Karpas-422 (cell line): Measurements from ENCODE around the gene PREPL. TPM values are rescaled to one million over a fixed set of nuclear protein-coding genes. Genes with fewer than 3 reads are reported as not detected.

Source experiments
- DNase-seq: peaks from one replicate; pipeline ENCODE4 v3.0.0-alpha.2; 2015
- H2AFZ ChIP-seq: fragments of 200-600 bp; sonication (generic); 2 replicates; pipeline ENCODE4 v1.6.1; 2014; ENCODE audit warnings: antibody characterized with exemption, low read length, mixed read lengths
- H3K27ac ChIP-seq: fragments of 200-600 bp; sonication (generic); 2 replicates; pipeline ENCODE4 v1.5.1; 2014; ENCODE audit warnings: mild to moderate bottlenecking, low read length, moderate library complexity
- H3K27me3 ChIP-seq: fragments of 200-600 bp; sonication (generic); 2 replicates; pipeline ENCODE4 v1.6.1; 2014; ENCODE audit warnings: low read length, mixed read lengths
- H3K36me3 ChIP-seq: fragments of 200-600 bp; sonication (generic); 2 replicates; pipeline ENCODE4 v1.6.1; 2014; ENCODE audit warnings: low read length, mixed read lengths; ENCODE audit not compliant: insufficient read depth
- H3K4me1 ChIP-seq: fragments of 200-600 bp; sonication (generic); 2 replicates; pipeline ENCODE4 v1.6.1; 2014; ENCODE audit warnings: mild to moderate bottlenecking, low read length, mixed read lengths
- H3K4me2 ChIP-seq: fragments of 200-600 bp; sonication (generic); 2 replicates; pipeline ENCODE4 v1.6.1; 2014; ENCODE audit warnings: low read length, low read depth, mild to moderate bottlenecking; ENCODE audit not compliant: poor library complexity, severe bottlenecking
- H3K4me3 ChIP-seq: fragments of 200-600 bp; sonication (generic); 2 replicates; pipeline ENCODE4 v1.5.1; 2014; ENCODE audit warnings: mild to moderate bottlenecking, antibody characterized with exemption, low read length, mixed read lengths
- H3K79me2 ChIP-seq: fragments of 200-600 bp; sonication (generic); 2 replicates; pipeline ENCODE4 v1.6.1; 2014; ENCODE audit warnings: mild to moderate bottlenecking, low read length, mixed read lengths
- H3K9ac ChIP-seq: fragments of 200-600 bp; sonication (generic); 2 replicates; pipeline ENCODE4 v1.6.0; 2014; ENCODE audit warnings: low read length
- H3K9me2 ChIP-seq: fragments of 200-600 bp; sonication (generic), shearing (Covaris generic); replicated peaks from 2 replicates; pipeline ENCODE4 v1.6.0; 2014; ENCODE audit warnings: mild to moderate bottlenecking, low read length, moderate library complexity; ENCODE audit not compliant: insufficient read depth
- H3K9me3 ChIP-seq: fragments of 300-700, 200-600 bp; sonication (generic); 2 replicates; pipeline ENCODE4 v1.6.1; 2014; ENCODE audit warnings: low read length, mixed read lengths
- H4K20me1 ChIP-seq: fragments of 200-600 bp; sonication (generic); 2 replicates; pipeline ENCODE4 v1.6.1; 2014; ENCODE audit warnings: mild to moderate bottlenecking, antibody characterized with exemption, low read length, low read depth; ENCODE audit not compliant: insufficient read depth
- total RNA-seq: library from RNA; depleted of rRNA; stranded (reverse); fragments of >200 nt; shearing (Covaris generic); gene quantifications from 2 replicates; pipeline ENCODE4 v1.2.3, GENCODE V29; 2014; ENCODE audit warnings: low replicate concordance; rRNA removed

PREPL gene
- total RNA-seq, 1 experiment from 2014 or later: 80.8 TPM

DNA sequence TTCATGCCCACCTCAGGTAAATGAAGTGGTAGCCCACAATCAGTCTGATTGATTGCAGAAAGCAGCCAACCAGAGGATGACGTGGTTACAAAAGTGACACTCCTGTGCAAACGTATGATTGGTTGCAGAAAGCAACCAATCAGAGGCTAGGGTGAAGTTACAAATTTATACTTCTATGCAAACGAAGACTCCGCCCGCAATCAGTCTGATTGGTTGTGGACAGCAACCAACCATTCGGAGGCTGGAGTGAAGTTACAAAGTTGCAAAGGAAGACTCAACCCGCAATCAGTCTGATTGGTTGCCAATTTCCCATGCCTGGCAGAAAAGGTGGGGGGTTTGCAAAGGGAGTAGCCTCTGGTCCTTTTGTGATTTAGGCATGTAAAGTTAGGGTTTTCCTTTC, 90.0 kb downstream of the PREPL start:
- Histone ChIP-seq H2AFZ (no peak overlapping the region), H3K27ac (no peak overlapping the region), H3K79me2 (no peaks in the 10 kb centered on the region), H3K9me2 (no peaks in the 10 kb centered on the region), H3K9me3 (no peaks in the 10 kb centered on the region), H3K36me3 (no peaks in the 10 kb centered on the region), H3K27me3 (no peaks in the 10 kb centered on the region), H3K4me2 (no peak overlapping the region), H3K4me3 (no peak overlapping the region), H3K9ac (no peak overlapping the region), H3K4me1 (peaks cover 4% of the 10 kb centered on the region), H4K20me1 (no peaks in the 10 kb centered on the region)
- no peak for DNase-seq

DNA sequence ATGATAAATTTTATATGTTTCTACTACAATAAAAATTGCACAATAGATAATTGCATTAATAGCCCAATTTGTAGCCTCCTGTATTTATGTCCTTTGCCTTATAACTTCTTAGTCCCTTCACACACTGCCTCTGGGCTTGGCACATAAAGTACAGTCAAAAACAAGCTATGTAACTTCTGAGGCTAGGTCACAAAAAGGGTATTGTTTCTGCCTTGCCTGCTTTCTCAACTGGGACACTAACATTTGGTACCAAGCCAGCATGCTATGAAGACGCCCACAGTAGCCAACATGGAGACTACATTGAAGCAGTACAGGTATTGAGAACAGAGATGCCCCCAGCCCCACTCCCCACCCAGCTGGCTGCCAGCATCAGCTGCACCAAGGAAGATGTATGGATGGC, 91.5 kb downstream of the PREPL start:
- Histone ChIP-seq H3K4me1 (peaks cover 4% of the 10 kb centered on the region), H3K4me2 (no peak overlapping the region), H3K79me2 (no peaks in the 10 kb centered on the region), H3K27ac (no peak overlapping the region), H3K36me3 (no peaks in the 10 kb centered on the region), H3K9me2 (no peaks in the 10 kb centered on the region), H2AFZ (no peak overlapping the region), H3K9ac (no peak overlapping the region), H3K4me3 (no peak overlapping the region), H3K9me3 (no peaks in the 10 kb centered on the region), H3K27me3 (no peaks in the 10 kb centered on the region), H4K20me1 (no peaks in the 10 kb centered on the region)
- DNase-seq: no peak

DNA sequence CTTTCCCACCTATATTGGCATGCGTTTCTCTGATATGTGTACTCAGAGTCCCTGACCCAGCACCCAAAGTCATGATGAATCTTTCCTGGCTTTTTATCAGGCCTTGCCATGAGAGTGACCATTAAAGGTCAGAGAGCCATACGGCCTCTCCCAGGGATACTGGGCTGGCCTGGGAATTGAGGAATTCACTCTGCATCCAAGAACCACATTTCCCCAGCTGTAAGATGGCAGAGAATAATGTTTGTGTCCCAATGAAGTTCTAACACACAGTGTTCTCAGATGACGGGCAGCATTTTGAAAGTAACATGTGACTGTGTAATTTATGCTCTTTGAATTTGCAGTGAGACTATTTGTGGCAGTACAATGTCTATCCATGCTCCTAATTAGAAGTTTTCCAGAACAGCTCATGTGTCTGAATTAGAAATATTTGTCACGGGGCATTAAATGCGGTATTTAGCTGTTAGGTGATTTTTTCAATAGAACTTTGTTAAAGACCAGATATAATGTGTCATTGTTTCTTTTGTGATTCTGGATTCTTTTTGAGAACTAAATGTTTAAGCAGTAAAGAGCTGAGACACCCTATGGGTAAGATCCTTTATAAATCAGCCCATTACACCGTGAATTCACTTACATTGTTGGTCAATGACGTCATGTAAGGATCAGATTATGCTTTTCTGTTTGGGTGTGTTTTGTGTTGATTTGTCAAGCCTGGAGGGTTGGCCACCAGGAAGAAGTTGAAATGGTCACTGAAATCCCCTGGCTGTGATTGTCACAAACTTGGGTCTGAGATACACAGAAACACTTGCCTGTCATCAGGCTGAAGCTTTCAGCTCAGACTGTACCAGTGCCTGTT, 93.3 kb downstream of the PREPL start:
- H3K27me3 ChIP-seq: no peaks in the 10 kb centered on the region
- H3K4me1 ChIP-seq: peaks cover 4% of the 10 kb centered on the region
- no peak overlapping the region for H2AFZ ChIP-seq
- no peak overlapping the region for H3K4me2 ChIP-seq
- no peak overlapping the region for H3K4me3 ChIP-seq
- H3K79me2 ChIP-seq: no peaks in the 10 kb centered on the region
- no peaks in the 10 kb centered on the region for H3K9me2 ChIP-seq
- no peaks in the 10 kb centered on the region for H3K9me3 ChIP-seq
- no peak for DNase-seq
- no peaks in the 10 kb centered on the region for H3K36me3 ChIP-seq
- H3K9ac ChIP-seq: no peak overlapping the region
- H4K20me1 ChIP-seq: no peaks in the 10 kb centered on the region
- no peak overlapping the region for H3K27ac ChIP-seq

Other genes with a start within 250 kb of the PREPL start
- gene PPM1B, start 192.6 kb downstream of the PREPL start, total RNA-seq: 25.2 and 49.5 TPM in 2 replicates
- gene SLC3A1, start 86.0 kb downstream of the PREPL start, total RNA-seq: 0.15 TPM in 1 of 2 replicates, not detected in the other
- gene CAMKMT, start 453 bp upstream of the PREPL start, total RNA-seq: 12.3 and 30.8 TPM in 2 replicates